Aorta (tissue), 5 donors: ENCODE measurements around the gene ATXN7L1. TPM values are rescaled to one million over a fixed set of nuclear protein-coding genes. Genes with fewer than 3 reads are reported as not detected.
A peak's percentile ranks its signal among the peaks of the same experiment; 100 is the strongest.
"Not testable (repeated sequence)": the region's sequence is repeated elsewhere in the genome, so short reads cannot be mapped to it uniquely, and the experiment has no call there.

Source experiments
- ATAC-seq: fragments of 200-7000 bp; cut with Tn5 transposase; one replicate; pipeline ENCODE4 v1.9.1; 2022; ENCODE audit warnings: moderate library complexity; ENCODE audit not compliant: low FRiP score
- DNase-seq, 2 donors: peaks; one replicate each; pipeline ENCODE4 v3.0.0-alpha.2; 2020
- H3K27ac ChIP-seq, 2 donors: one replicate each; pipeline ENCODE4 v1.5.1; 2013; ENCODE audit warnings: low read length in 2 of 2, mild to moderate bottlenecking in 2 of 2, moderate library complexity in 2 of 2, control low read depth in 1 of 2, inconsistent platforms in 1 of 2, low read depth in 1 of 2
- H3K27me3 ChIP-seq, 2 donors: one replicate each; pipeline ENCODE4 v1.6.1; 2013; ENCODE audit warnings: control low read depth in 1 of 2, low read length in 1 of 2, mild to moderate bottlenecking in 1 of 2, moderate library complexity in 1 of 2; ENCODE audit not compliant: insufficient read depth in 2 of 2, control insufficient read depth in 1 of 2
- H3K36me3 ChIP-seq, 2 donors: one replicate each; pipeline ENCODE4 v1.6.1; 2013; ENCODE audit warnings: control low read depth in 1 of 2, low read length in 1 of 2, mild to moderate bottlenecking in 1 of 2; ENCODE audit not compliant: insufficient read depth in 2 of 2, control insufficient read depth in 1 of 2
- H3K4me1 ChIP-seq, 2 donors: one replicate each; pipeline ENCODE4 v1.6.1; 2013; ENCODE audit warnings: low read length in 2 of 2, control low read depth in 1 of 2, mild to moderate bottlenecking in 1 of 2, moderate library complexity in 1 of 2; ENCODE audit not compliant: insufficient read depth in 2 of 2, control insufficient read depth in 1 of 2
- H3K4me3 ChIP-seq, 2 donors: one replicate each; pipeline ENCODE4 v1.5.1; 2013; ENCODE audit warnings: low read length in 2 of 2, control low read depth in 1 of 2, mild to moderate bottlenecking in 1 of 2
- H3K9me3 ChIP-seq: one replicate; pipeline ENCODE4 v1.6.1; 2013; ENCODE audit warnings: mild to moderate bottlenecking, low read length; ENCODE audit not compliant: control insufficient read depth
- WGBS, 2 donors: extraction: QIAGEN DNeasy Blood & Tissue Kit; methylation state at CpG; one replicate each; pipeline ENCODE4 v1.1.7; 2013; 5-methylcytosine and 5-hydroxymethylcytosine counted together
- intact Hi-C, 2 donors: fragments of 100-400 bp; cut with DNase I; formaldehyde crosslinking; loops; one replicate each; pipeline versions ENCODE4 v1.14.2 to v1.15.0; 2022
- polyA plus RNA-seq, 2 donors: library from polyadenylated mRNA; stranded (reverse); fragments of 200-250 nt; gene quantifications; one replicate each; pipeline ENCODE4 v1.2.3, GENCODE V29; 2013
- total RNA-seq, 2 donors: library from RNA; stranded (reverse); fragmentation: NEBNext Ultra II Directional; extraction: Animal tissue kit (Norgen Biotek cat#: 25700); gene quantifications; one replicate each; pipeline ENCODE4 v1.2.1, GENCODE V29; 2021
- donor health status: healthy with polysubstance abuse.
- donor health status: Bipolar disorder and iron deficiency.
- donor health status: DM: no; HTN: no; CAD: no.
- donor health status: DM: no; HTN: no; CAD: no.
- donor health status: DM: yes; HTN: yes; CAD: no.

ATXN7L1 gene
- total and polyA plus RNA-seq, 4 donors, result 2.5 to 20.1 (median 8.4) TPM

- 96% methylated on average over 8 of the region's 8 CpGs for WGBS, 2 donors
- DNase-seq (no peak), ATAC-seq (no peak)
- H3K9me3 ChIP-seq, result no peaks in the 10 kb centered on the region
- no peaks in the 10 kb centered on the region for H3K4me1 ChIP-seq
- no peak overlapping the region for H3K4me3 ChIP-seq
- H3K27me3 ChIP-seq, result no peaks in the 10 kb centered on the region
- no peak overlapping the region for H3K27ac ChIP-seq
- no peaks in the 10 kb centered on the region for H3K36me3 ChIP-seq
- intact Hi-C loops, result no loop called here
Measured at GRCh38 chr7:105699568-105700236, 176.7 kb downstream of the ATXN7L1 start.

- no peaks in the 10 kb centered on the region for H3K27me3 ChIP-seq
- DNase-seq (no peak), ATAC-seq (no peak)
- H3K9me3 ChIP-seq, result no peaks in the 10 kb centered on the region
- no peaks in the 10 kb centered on the region for H3K4me1 ChIP-seq
- 90 to 95% methylated on average over 6 of the region's 6 CpGs for WGBS, 2 donors
- no peak overlapping the region for H3K4me3 ChIP-seq
- intact Hi-C loops, result no loop called here
- no peak overlapping the region for H3K27ac ChIP-seq
- H3K36me3 ChIP-seq, result no peaks in the 10 kb centered on the region
Measured at GRCh38 chr7:105698531-105698930, 177.9 kb downstream of the ATXN7L1 start.

- Histone ChIP-seq H3K27ac (no peak overlapping the region), H3K4me1 (no peaks in the 10 kb centered on the region), H3K36me3 (no peaks in the 10 kb centered on the region), H3K9me3 (no peaks in the 10 kb centered on the region), H3K4me3 (no peak overlapping the region), H3K27me3 (no peaks in the 10 kb centered on the region)
- ATAC-seq (no peak), DNase-seq (no peak)
- intact Hi-C loops, result no loop called here
- 89 to 94% methylated on average over 5 of the region's 5 CpGs for WGBS, 2 donors
Measured at GRCh38 chr7:105697753-105698152, 178.6 kb downstream of the ATXN7L1 start.

- H3K4me3 ChIP-seq, H3K9me3 ChIP-seq, H3K27ac ChIP-seq, H3K27me3 ChIP-seq, intact Hi-C loops, ATAC-seq, H3K4me1 ChIP-seq, H3K36me3 ChIP-seq, DNase-seq: not testable (repeated sequence)
- 79 to 80% methylated on average over 11 of the region's 11 CpGs for WGBS, 2 donors
Measured at GRCh38 chr7:105697169-105697568, 179.2 kb downstream of the ATXN7L1 start.

- 91 to 100% methylated on average over 3 of the region's 3 CpGs for WGBS, 2 donors
Measured at GRCh38 chr7:105693576-105693975, 182.8 kb downstream of the ATXN7L1 start.

GRCh38 chr7:105691680-105692564 lies 184.5 kb downstream of the ATXN7L1 start:
- no peaks in the 10 kb centered on the region for H3K27me3 ChIP-seq
- H3K36me3 ChIP-seq, result no peaks in the 10 kb centered on the region
- no peak overlapping the region for H3K27ac ChIP-seq
- H3K4me1 ChIP-seq, result no peaks in the 10 kb centered on the region
- peak; percentile 75 for ATAC-seq
- peak overlapping the region; percentile 48 to 68 for H3K4me3 ChIP-seq
- intact Hi-C loops, result no loop called here
- H3K9me3 ChIP-seq, result no peaks in the 10 kb centered on the region
- WGBS, 2 donors, result 7% methylated on average over 21 of the region's 21 CpGs
- peak; percentile 71 to 75 for DNase-seq

More at GRCh38 chr7:105693576-105693975, 182.8 kb downstream of the ATXN7L1 start:
- intact Hi-C loops, result no loop called here
- no peak for DNase-seq
- no peak overlapping the region for H3K27ac ChIP-seq
- ATAC-seq, result no peak
- H3K4me1 ChIP-seq, result no peaks in the 10 kb centered on the region
- H3K9me3 ChIP-seq, result no peaks in the 10 kb centered on the region
- H3K4me3 ChIP-seq, result no peak overlapping the region
- no peaks in the 10 kb centered on the region for H3K27me3 ChIP-seq
- H3K36me3 ChIP-seq, result no peaks in the 10 kb centered on the region

GRCh38 chr7:105691082-105691679 lies 185.2 kb downstream of the ATXN7L1 start:
- WGBS, 2 donors, result 11 to 14% methylated on average over 18 of the region's 18 CpGs
- Histone ChIP-seq H3K27ac (no peak overlapping the region), H3K36me3 (no peaks in the 10 kb centered on the region), H3K9me3 (no peaks in the 10 kb centered on the region), H3K27me3 (no peaks in the 10 kb centered on the region), H3K4me3 (peak overlapping the region; percentile 48 to 68), H3K4me1 (no peaks in the 10 kb centered on the region)
- intact Hi-C loops, result no loop called here
- peak; percentile 34 for ATAC-seq
- peak in 1 of 2 donors; percentile 50 for DNase-seq

GRCh38 chr7:105690325-105690945 lies 186.0 kb downstream of the ATXN7L1 start:
- intact Hi-C loops, result no loop called here
- H3K9me3 ChIP-seq, result no peaks in the 10 kb centered on the region
- no peaks in the 10 kb centered on the region for H3K4me1 ChIP-seq
- DNase-seq (no peak), ATAC-seq (no peak)
- no peaks in the 10 kb centered on the region for H3K27me3 ChIP-seq
- H3K36me3 ChIP-seq, result no peaks in the 10 kb centered on the region
- no peak overlapping the region for H3K27ac ChIP-seq
- 96 to 97% methylated on average over 17 of the region's 17 CpGs for WGBS, 2 donors
- H3K4me3 ChIP-seq, result no peak overlapping the region
